H9 (cell line): ENCODE results near the gene SETD3. TPM values are rescaled to one million over a fixed set of nuclear protein-coding genes. Genes with fewer than 3 reads are reported as not detected.

Experiments used
- DNase-seq: peaks from one replicate; pipeline ENCODE4 v3.0.0-alpha.2; 2017
- H2AFZ ChIP-seq: one replicate; pipeline ENCODE4 v1.6.1; 2013; ENCODE audit warnings: mild to moderate bottlenecking, low read length, control low read depth, moderate library complexity
- H2AK5ac ChIP-seq: 2 replicates; pipeline ENCODE4 v1.6.1; 2013; ENCODE audit warnings: low read length, control low read depth, mixed read lengths; ENCODE audit not compliant: insufficient read length
- H2BK120ac ChIP-seq: one replicate; pipeline ENCODE4 v1.6.1; 2013; ENCODE audit warnings: low read depth, mild to moderate bottlenecking, low read length, control low read depth, inconsistent platforms; ENCODE audit not compliant: poor library complexity, severe bottlenecking
- H2BK12ac ChIP-seq: 2 replicates; pipeline ENCODE4 v1.6.1; 2013; ENCODE audit warnings: low read length, control low read depth, mixed read lengths, low read depth; ENCODE audit not compliant: insufficient read length
- H2BK15ac ChIP-seq: 2 replicates; pipeline ENCODE4 v1.6.1; 2013; ENCODE audit warnings: low read depth, low read length, control low read depth
- H2BK20ac ChIP-seq: one replicate; pipeline ENCODE4 v1.6.1; 2013; ENCODE audit warnings: low read depth, mild to moderate bottlenecking, low read length, control low read depth, inconsistent platforms; ENCODE audit not compliant: poor library complexity, severe bottlenecking
- H2BK5ac ChIP-seq: 2 replicates; pipeline ENCODE4 v1.6.1; 2013; ENCODE audit warnings: low read length, control low read depth, mixed read lengths; ENCODE audit not compliant: insufficient read length
- H3K14ac ChIP-seq: 2 replicates; pipeline ENCODE4 v1.6.1; 2013; ENCODE audit warnings: low read length, control low read depth; ENCODE audit not compliant: insufficient read depth
- H3K18ac ChIP-seq: 2 replicates; pipeline ENCODE4 v1.6.1; 2013; ENCODE audit warnings: low read depth, mild to moderate bottlenecking, mixed read lengths, low read length, control low read depth; ENCODE audit not compliant: insufficient read length
- H3K23ac ChIP-seq: 2 replicates; pipeline ENCODE4 v1.6.1; 2013; ENCODE audit warnings: low read length, control low read depth, mixed read lengths, low read depth; ENCODE audit not compliant: insufficient read length
- H3K23me2 ChIP-seq: 2 replicates; pipeline ENCODE4 v1.6.1; 2013; ENCODE audit warnings: low read depth, mild to moderate bottlenecking, mixed read lengths, low read length, control low read depth; ENCODE audit not compliant: insufficient read length, poor library complexity, severe bottlenecking
- H3K27ac ChIP-seq: 2 replicates; pipeline ENCODE4 v1.5.1; 2013; ENCODE audit warnings: low read length, control low read depth, mixed read lengths, low read depth; ENCODE audit not compliant: insufficient read length
- H3K27me3 ChIP-seq: 2 replicates; pipeline ENCODE4 v1.6.1; 2013; ENCODE audit warnings: low read length, control low read depth, inconsistent platforms; ENCODE audit not compliant: insufficient read depth
- H3K4ac ChIP-seq: 2 replicates; pipeline ENCODE4 v1.6.1; 2013; ENCODE audit warnings: low read depth, mild to moderate bottlenecking, control low read depth, inconsistent platforms, low read length, moderate library complexity
- H3K4me1 ChIP-seq: 2 replicates; pipeline ENCODE4 v1.6.1; 2013; ENCODE audit warnings: low read length, control low read depth, inconsistent platforms; ENCODE audit not compliant: insufficient read depth
- H3K4me2 ChIP-seq: 2 replicates; pipeline ENCODE4 v1.6.1; 2013; ENCODE audit warnings: low read length, control low read depth, mixed read lengths; ENCODE audit not compliant: insufficient read length, insufficient read depth
- H3K56ac ChIP-seq: 2 replicates; pipeline ENCODE4 v1.6.1; 2013; ENCODE audit warnings: low read depth, mild to moderate bottlenecking, mixed read lengths, low read length, control low read depth; ENCODE audit not compliant: insufficient read length
- H3K79me1 ChIP-seq: 2 replicates; pipeline ENCODE4 v1.6.1; 2013; ENCODE audit warnings: low read depth, mild to moderate bottlenecking, moderate library complexity, low read length, control low read depth, inconsistent platforms; ENCODE audit not compliant: insufficient read depth, poor library complexity, severe bottlenecking
- H3K79me2 ChIP-seq: 2 replicates; pipeline ENCODE4 v1.6.1; 2013; ENCODE audit warnings: low read length, control low read depth, inconsistent platforms; ENCODE audit not compliant: insufficient read depth
- H3K9ac ChIP-seq: 2 replicates; pipeline ENCODE4 v1.6.1; 2013; ENCODE audit warnings: low read length, control low read depth, mixed read lengths; ENCODE audit not compliant: insufficient read length; ENCODE audit errors: extremely low read depth
- H3K9me3 ChIP-seq: one replicate; pipeline ENCODE4 v1.6.1; 2013; ENCODE audit warnings: low read depth, low read length, inconsistent platforms; ENCODE audit not compliant: control insufficient read depth
- H3T11ph ChIP-seq: one replicate; pipeline ENCODE4 v1.6.1; 2013; ENCODE audit warnings: mild to moderate bottlenecking, low read length, control low read depth, inconsistent platforms
- H4K20me1 ChIP-seq: one replicate; pipeline ENCODE4 v1.6.1; 2013; ENCODE audit not compliant: control insufficient read depth, insufficient read length, insufficient read depth
- H4K5ac ChIP-seq: 2 replicates; pipeline ENCODE4 v1.6.1; 2013; ENCODE audit warnings: low read depth, mild to moderate bottlenecking, mixed read lengths, low read length, control low read depth; ENCODE audit not compliant: insufficient read length
- H4K8ac ChIP-seq: replicated peaks from 2 replicates; pipeline ENCODE4 v1.6.1; 2013; ENCODE audit warnings: low read length, control low read depth, mixed read lengths, low read depth; ENCODE audit not compliant: insufficient read length
- H4K91ac ChIP-seq: 2 replicates; pipeline ENCODE4 v1.6.1; 2013; ENCODE audit warnings: low read depth, mild to moderate bottlenecking, moderate library complexity, mixed read lengths, low read length, control low read depth; ENCODE audit not compliant: insufficient read length
- H3K27ac Mint-ChIP-seq, 3 experiments: 2 replicates in 2 of 3; 3 replicates in 1 of 3; pipeline ENCODE4 v1.8.0; 2020 to 2021; ENCODE audit warnings: mixed read lengths in 3 of 3, mild to moderate bottlenecking in 1 of 3, moderate library complexity in 1 of 3
- H3K27me3 Mint-ChIP-seq: 2 replicates; pipeline ENCODE4 v1.8.0; 2021; ENCODE audit warnings: low read depth, mild to moderate bottlenecking, moderate library complexity, mixed read lengths
- H3K36me3 Mint-ChIP-seq, 3 experiments: 2 replicates in 2 of 3; 3 replicates in 1 of 3; pipeline ENCODE4 v1.8.0; 2020 to 2021; ENCODE audit warnings: low read depth in 3 of 3, mixed read lengths in 3 of 3; ENCODE audit not compliant: insufficient read depth in 1 of 3
- H3K4me1 Mint-ChIP-seq, 2 experiments: 2 replicates each; pipeline ENCODE4 v1.8.0; 2020; ENCODE audit warnings: mixed read lengths in 2 of 2
- H3K4me3 Mint-ChIP-seq, 2 experiments: 2 replicates in 1 of 2; 3 replicates in 1 of 2; pipeline ENCODE4 v1.8.0; 2020 to 2021; ENCODE audit warnings: mild to moderate bottlenecking in 2 of 2, mixed read lengths in 2 of 2, moderate library complexity in 1 of 2
- H3K9me3 Mint-ChIP-seq, 2 experiments: 2 replicates in 1 of 2; 3 replicates in 1 of 2; pipeline ENCODE4 v1.8.0; 2020; ENCODE audit warnings: mild to moderate bottlenecking in 2 of 2, mixed read lengths in 2 of 2, moderate library complexity in 1 of 2
- WGBS: extraction: QIAGEN DNeasy Blood & Tissue Kit; methylation state at CpG from one replicate; pipeline ENCODE4 v1.1.7; 2013; ENCODE audit warnings: missing lambda C conversion rate, low lambda C conversion rate, mixed read lengths; ENCODE audit not compliant: insufficient read length; ENCODE audit errors: extremely low coverage; 5-methylcytosine and 5-hydroxymethylcytosine counted together
- total RNA-seq: library from RNA; stranded (reverse); gene quantifications from 2 replicates; pipeline ENCODE4 v1.2.1, GENCODE V29; 2021
- TF ChIP-seq, protein P1 (sequence below): fragments of 200-600 bp; sonication (generic); conservative IDR thresholded peaks from 3 replicates; pipeline ENCODE4 v1.8.0; 2021; ENCODE audit warnings: antibody characterized with exemption, mild to moderate bottlenecking

The SETD3 gene
- total RNA-seq, 1 experiment from 2014 or later, result 56.7 TPM

DNA sequence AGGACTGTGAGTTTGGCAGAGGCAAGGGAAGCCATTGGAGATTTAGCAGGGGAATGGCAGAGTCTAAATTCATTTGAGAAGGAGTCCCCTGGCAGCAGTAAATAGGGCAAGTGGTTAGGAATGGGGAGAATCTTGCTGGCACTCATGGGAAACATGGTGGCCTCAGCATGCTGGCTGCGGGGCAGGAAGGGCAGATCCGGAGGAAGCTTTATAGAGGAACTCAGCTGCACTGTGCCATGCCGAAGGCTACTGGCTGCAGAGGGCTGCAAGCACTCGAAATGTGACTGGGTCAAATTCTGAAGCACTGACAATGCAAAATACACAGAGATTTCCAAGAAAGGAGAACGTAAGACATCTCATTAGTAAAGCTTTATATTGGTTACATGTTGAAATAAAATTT, 24.4 kb upstream of the SETD3 start:
- Histone ChIP-seq H3K23ac (no peak overlapping the region), H3K23me2 (no peaks in the 10 kb centered on the region), H3K9ac (no peak overlapping the region), H2AFZ (no peak overlapping the region), H3K56ac (no peak overlapping the region), H3K27me3 (no peaks in the 10 kb centered on the region), H2BK15ac (no peak overlapping the region), H2BK20ac (no peak overlapping the region), H4K8ac (no peak overlapping the region), H3K9me3 (no peaks in the 10 kb centered on the region), H3K27ac (no peak overlapping the region), H3T11ph (no peak overlapping the region), H2BK120ac (no peak overlapping the region), H4K91ac (no peak overlapping the region), H3K79me1 (no peaks in the 10 kb centered on the region), H3K18ac (no peak overlapping the region), H2BK5ac (no peak overlapping the region), H3K4me1 (peaks cover 6% of the 10 kb centered on the region; the same call in 1 of the 2 replicates), H2BK12ac (no peak overlapping the region), H4K5ac (no peak overlapping the region), H3K4me2 (no peak overlapping the region), H2AK5ac (no peak overlapping the region), H3K79me2 (no peaks in the 10 kb centered on the region), H3K4ac (no peak overlapping the region), H3K14ac (no peak overlapping the region), H4K20me1 (peaks cover 2% of the 10 kb centered on the region)
- no CpG with 5 or more reads among the region's 5 CpGs for WGBS
- H3K36me3 Mint-ChIP-seq, result peaks cover 31 to 91% (median 89%) of the 10 kb centered on the region in 3 experiments; a peak in 6 of 7 replicates
- TF ChIP-seq, protein P1, sequence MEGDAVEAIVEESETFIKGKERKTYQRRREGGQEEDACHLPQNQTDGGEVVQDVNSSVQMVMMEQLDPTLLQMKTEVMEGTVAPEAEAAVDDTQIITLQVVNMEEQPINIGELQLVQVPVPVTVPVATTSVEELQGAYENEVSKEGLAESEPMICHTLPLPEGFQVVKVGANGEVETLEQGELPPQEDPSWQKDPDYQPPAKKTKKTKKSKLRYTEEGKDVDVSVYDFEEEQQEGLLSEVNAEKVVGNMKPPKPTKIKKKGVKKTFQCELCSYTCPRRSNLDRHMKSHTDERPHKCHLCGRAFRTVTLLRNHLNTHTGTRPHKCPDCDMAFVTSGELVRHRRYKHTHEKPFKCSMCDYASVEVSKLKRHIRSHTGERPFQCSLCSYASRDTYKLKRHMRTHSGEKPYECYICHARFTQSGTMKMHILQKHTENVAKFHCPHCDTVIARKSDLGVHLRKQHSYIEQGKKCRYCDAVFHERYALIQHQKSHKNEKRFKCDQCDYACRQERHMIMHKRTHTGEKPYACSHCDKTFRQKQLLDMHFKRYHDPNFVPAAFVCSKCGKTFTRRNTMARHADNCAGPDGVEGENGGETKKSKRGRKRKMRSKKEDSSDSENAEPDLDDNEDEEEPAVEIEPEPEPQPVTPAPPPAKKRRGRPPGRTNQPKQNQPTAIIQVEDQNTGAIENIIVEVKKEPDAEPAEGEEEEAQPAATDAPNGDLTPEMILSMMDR, result no peak
- H3K9me3 Mint-ChIP-seq, result no peaks in the 10 kb centered on the region
- H3K27me3 Mint-ChIP-seq, result no peaks in the 10 kb centered on the region
- H3K4me1 Mint-ChIP-seq, result peaks cover 15 to 21% of the 10 kb centered on the region in 2 experiments
- H3K4me3 Mint-ChIP-seq, result no peak overlapping the region
- peak overlapping the region in 1 of 3 experiments; percentile 61; a peak in 3 of 7 replicates for H3K27ac Mint-ChIP-seq
- no peak for DNase-seq
